Psoas muscle (tissue), 8 donors: ENCODE measurements around the gene DMPK. TPM values are rescaled to one million over a fixed set of nuclear protein-coding genes. Genes with fewer than 3 reads are reported as not detected.
"Not testable (repeated sequence)": the region's sequence is repeated elsewhere in the genome, so short reads cannot be mapped to it uniquely, and the experiment has no call there.

ENCODE experiments used
- ATAC-seq, 4 donors: fragments of 200-7000 bp; cut with Tn5 transposase; one replicate each; pipeline ENCODE4 v1.9.1; 2020; ENCODE audit warnings: moderate library complexity in 3 of 4, mild to moderate bottlenecking in 2 of 4
- DNase-seq, 2 donors: peaks; one replicate each; pipeline ENCODE4 v3.0.0-alpha.2; 2020
- H3K27ac ChIP-seq: fragments of 200-600 bp; one replicate; pipeline ENCODE4 v1.8.0; 2022
- H3K27me3 ChIP-seq, 3 donors: fragments of 200-600 bp in 1 of 3; one replicate each; pipeline versions ENCODE4 v1.6.1 to v1.8.0; 2013 to 2022; ENCODE audit warnings: low read length in 2 of 3, mild to moderate bottlenecking in 2 of 3, moderate library complexity in 1 of 3; ENCODE audit not compliant: insufficient read depth in 3 of 3
- H3K36me3 ChIP-seq, 2 donors: fragments of 200-600 bp in 1 of 2; one replicate each; pipeline versions ENCODE4 v1.6.1 to v1.8.0; 2013 to 2022; ENCODE audit warnings: low read depth in 1 of 2, mild to moderate bottlenecking in 1 of 2, moderate library complexity in 1 of 2; ENCODE audit not compliant: insufficient read depth in 1 of 2
- H3K4me1 ChIP-seq: fragments of 200-600 bp; one replicate; pipeline ENCODE4 v1.8.0; 2022
- H3K4me3 ChIP-seq: fragments of 200-600 bp; one replicate; pipeline ENCODE4 v1.8.0; 2022; ENCODE audit warnings: mild to moderate bottlenecking
- H3K9me3 ChIP-seq: fragments of 200-600 bp; one replicate; pipeline ENCODE4 v1.8.0; 2022
- CTCF ChIP-seq: fragments of 200-600 bp; IDR thresholded peaks from one replicate; pipeline ENCODE4 v1.8.0; 2022; ENCODE audit warnings: antibody characterized with exemption
- WGBS, 3 donors: extraction: QIAGEN DNeasy Blood & Tissue Kit; methylation state at CpG; one replicate each; pipeline versions ENCODE4 v1.1.6 to v1.1.7; 2013; 5-methylcytosine and 5-hydroxymethylcytosine counted together
- intact Hi-C, 2 donors: fragments of 100-400 bp; cut with DNase I; formaldehyde crosslinking; loops; one replicate each; pipeline versions ENCODE4 v1.11.0 to v1.14.2; 2022
- polyA plus RNA-seq, 3 donors: library from polyadenylated mRNA; stranded (reverse); fragments of 200-250 nt; gene quantifications; one replicate each; pipeline ENCODE4 v1.2.3, GENCODE V29; 2013
- total RNA-seq, 4 donors: library from RNA; stranded (reverse); fragmentation: NEBNext Ultra II Directional in 2 of 4; extraction: Animal tissue kit (Norgen Biotek cat#: 25700) in 2 of 4; gene quantifications; one replicate each; pipeline versions ENCODE4 v1.2.1 to v1.2.4, GENCODE V29; 2021 to 2023
- donor health status: healthy with polysubstance abuse.
- donor health status: DM: no; HTN: no; CAD: no; lungs with moderate emphysema.
- donor health status: Bipolar disorder and iron deficiency.
- donor health status: healthy.
- donor health status: DM: yes; HTN: yes; CAD: no.
- donor health status: DM: no; HTN: no; CAD: no.
- donor health status: DM: no; HTN: no; CAD: no.
- donor health status: DM: yes; HTN: yes; CAD: no.

The DMPK gene
- total and polyA plus RNA-seq, 7 donors = 53.0 to 617 (median 132) TPM

- Histone ChIP-seq H3K9me3 (no peaks in the 10 kb centered on the region), H3K4me3 (no peak overlapping the region), H3K27me3 (no peaks in the 10 kb centered on the region), H3K27ac (no peak overlapping the region), H3K4me1 (peaks cover 15% of the 10 kb centered on the region), H3K36me3 (no peaks in the 10 kb centered on the region)
- DNase-seq (no peak), ATAC-seq (no peak)
- WGBS, 3 donors = 73 to 88% (median 78%) methylated on average over 7 of the region's 7 CpGs
- intact Hi-C loops = no loop called here
- no peak for TF ChIP-seq CTCF
These were observed 19.4 kb upstream of the DMPK start for GRCh38 chr19:45801603-45802175.

- ATAC-seq (peak; percentile 11 to 33 (median 24)), DNase-seq (no peak)
- Histone ChIP-seq H3K9me3 (no peaks in the 10 kb centered on the region), H3K27ac (peak overlapping the region; percentile 62), H3K4me1 (peaks cover 15% of the 10 kb centered on the region), H3K4me3 (no peak overlapping the region), H3K36me3 (no peaks in the 10 kb centered on the region), H3K27me3 (no peaks in the 10 kb centered on the region)
- intact Hi-C loops = no loop called here
- 67 to 81% (median 73%) methylated on average over 7 to 8 of the region's 8 CpGs for WGBS, 3 donors
- no peak for TF ChIP-seq CTCF
These were observed 17.8 kb upstream of the DMPK start for GRCh38 chr19:45800070-45800553.

- not testable (repeated sequence) for DNase-seq, H3K27me3 ChIP-seq, H3K4me3 ChIP-seq, H3K9me3 ChIP-seq, H3K36me3 ChIP-seq
- Histone ChIP-seq H3K27ac (peak overlapping the region; percentile 62), H3K4me1 (peaks cover 15% of the 10 kb centered on the region)
- whole genome bisulfite sequencing, 3 donors = 18 to 45% (median 24%) methylated on average over 5 of the region's 5 CpGs
- intact Hi-C loops = loop anchor here (1.0 to 2.0 kb wide), 2 partner anchors 29 kb away; no protein-coding TSS in a partner anchor
- peak; percentile 63 to 81 (median 73) for ATAC-seq
These were observed 17.3 kb upstream of the DMPK start for GRCh38 chr19:45799541-45799940.

GRCh38 chr19:45798995-45799517 lies 16.8 kb upstream of the DMPK start:
- ATAC-seq = peak; percentile 70 to 87 (median 80)
- H3K4me3 ChIP-seq = no peak overlapping the region
- WGBS, 3 donors = 2 to 3% (median 2%) methylated on average over 10 of the region's 10 CpGs
- H3K36me3 ChIP-seq = no peaks in the 10 kb centered on the region
- peak; percentile 57 to 80 for DNase-seq
- intact Hi-C loops = loop anchor here (1.0 to 2.0 kb wide), 2 partner anchors 28 to 29 kb away; no protein-coding TSS in a partner anchor
- H3K4me1 ChIP-seq = peaks cover 15% of the 10 kb centered on the region
- H3K27me3 ChIP-seq = no peaks in the 10 kb centered on the region
- H3K27ac ChIP-seq = peak overlapping the region; percentile 62
- no peaks in the 10 kb centered on the region for H3K9me3 ChIP-seq
- peak; percentile 91 for TF ChIP-seq CTCF

GRCh38 chr19:45794627-45795026 lies 12.3 kb upstream of the DMPK start:
- H3K36me3 ChIP-seq = peaks cover 0 to 14% of the 10 kb centered on the region in 2 donors
- WGBS, 3 donors = 64 to 74% (median 64%) methylated on average over 2 of the region's 2 CpGs
- no peak overlapping the region for H3K4me3 ChIP-seq
- DNase-seq (no peak), ATAC-seq (no peak)
- H3K27ac ChIP-seq = no peak overlapping the region
- intact Hi-C loops = no loop called here
- no peaks in the 10 kb centered on the region for H3K9me3 ChIP-seq
- peaks cover 24% of the 10 kb centered on the region for H3K4me1 ChIP-seq
- no peak for TF ChIP-seq CTCF
- no peaks in the 10 kb centered on the region for H3K27me3 ChIP-seq
